ENCODE measurements around the gene ARHGAP18.

The ARHGAP18 gene

DNA sequence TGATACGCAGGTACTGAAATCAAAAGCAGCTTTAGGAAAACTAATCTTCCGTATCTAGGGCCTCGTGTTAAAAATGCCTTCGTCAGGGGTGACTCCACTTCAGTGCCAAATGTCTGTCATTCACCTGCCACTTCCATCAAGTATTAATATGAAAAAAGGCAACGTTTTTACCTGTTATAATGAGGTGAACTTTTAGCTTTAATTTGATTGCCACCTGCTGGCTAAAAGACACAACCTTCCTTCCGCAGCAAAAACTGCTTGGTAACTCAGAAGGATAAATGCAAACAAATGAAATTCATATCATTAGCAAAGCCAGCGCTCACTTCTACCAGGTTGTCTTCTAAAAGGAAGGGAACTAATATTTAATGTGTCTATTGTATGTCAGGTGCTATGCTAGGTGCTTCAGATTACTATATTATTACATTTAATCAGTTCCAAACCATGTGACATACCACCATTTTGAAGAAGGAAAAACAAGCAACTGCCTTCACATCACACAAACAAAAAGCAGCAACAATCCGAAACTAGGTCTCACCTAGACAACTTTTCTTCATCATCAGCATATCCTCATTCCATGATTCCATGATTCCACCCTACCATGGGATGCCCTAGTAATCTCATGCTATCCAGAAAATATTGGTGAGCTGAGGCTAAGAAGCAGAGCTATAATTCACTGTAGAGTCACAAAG is 20.6 kb upstream of the ARHGAP18 start:
- in situ Hi-C loops (cut with MboI; ENCODE audit: low sequenced_read_pairs), result loop anchor here (25.0 kb wide), 1 partner anchor 118 kb away; no protein-coding TSS in a partner anchor

DNA sequence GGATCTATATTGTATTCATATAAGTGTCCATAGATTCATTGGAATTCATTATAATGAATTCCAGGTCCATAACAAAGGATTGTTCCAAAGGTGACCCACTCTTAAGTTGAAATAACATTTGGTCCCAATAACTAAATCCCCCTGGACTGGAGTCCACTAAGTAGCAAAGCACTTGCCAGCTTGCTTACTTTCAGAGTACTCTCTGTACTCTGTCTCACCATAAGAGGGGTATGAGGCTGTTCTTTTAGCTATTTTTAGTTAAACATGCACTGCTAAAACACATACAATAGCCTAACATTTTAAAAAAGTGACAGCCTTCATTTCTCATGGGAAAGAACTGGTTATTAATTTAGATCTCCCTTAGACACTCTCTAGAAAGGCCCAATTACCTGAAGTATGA is 16.7 kb upstream of the ARHGAP18 start:
- in situ Hi-C loops (cut with MboI; ENCODE audit: low sequenced_read_pairs), result loop anchor here (25.0 kb wide), 1 partner anchor 114 kb away; no protein-coding TSS in a partner anchor

DNA sequence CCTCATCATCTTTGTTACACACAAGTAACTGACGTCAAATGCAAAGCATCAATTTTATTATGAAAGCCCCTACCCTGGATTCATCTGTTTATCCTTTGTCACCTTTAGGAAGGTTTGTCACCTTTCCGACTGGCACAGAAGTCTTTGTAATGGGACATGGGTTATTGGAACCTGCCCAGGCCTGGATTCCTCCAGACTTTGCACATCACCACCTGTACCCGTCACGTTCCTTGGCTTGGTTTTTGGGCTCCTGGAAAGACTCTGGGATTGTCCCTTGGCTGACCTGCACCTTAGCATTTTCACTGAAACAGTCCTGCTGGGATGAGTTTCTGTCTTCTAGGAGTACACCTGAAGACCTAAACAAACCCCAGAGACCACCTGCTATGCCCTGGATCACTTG is 15.4 kb upstream of the ARHGAP18 start:
- in situ Hi-C loops (cut with MboI; ENCODE audit: low sequenced_read_pairs), result loop anchor here (25.0 kb wide), 1 partner anchor 113 kb away; no protein-coding TSS in a partner anchor

DNA sequence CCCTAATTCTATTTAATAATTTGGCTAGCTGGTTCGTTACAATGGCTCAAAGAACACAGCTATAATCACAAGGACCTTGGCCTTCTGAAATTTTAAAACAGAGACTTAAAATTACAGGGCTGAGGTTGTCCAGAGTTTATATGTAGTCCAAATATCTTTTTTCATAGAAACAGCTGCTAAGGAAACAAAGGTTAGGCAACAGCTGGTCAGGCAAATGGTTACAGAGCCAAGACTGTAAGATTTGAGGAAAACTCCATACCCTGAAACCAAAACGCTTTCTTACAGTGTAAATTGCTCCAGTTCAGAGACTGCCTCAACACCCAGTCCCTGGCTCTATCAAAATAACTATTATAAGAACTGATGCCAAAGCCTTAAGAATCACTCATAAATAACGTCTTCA is 9.7 kb upstream of the ARHGAP18 start:
- in situ Hi-C loops (cut with MboI; ENCODE audit: low sequenced_read_pairs), result no loop called here

GRCh38 chr6:129717277-129717676 is 7.3 kb upstream of the ARHGAP18 start:
- in situ Hi-C loops (cut with MboI; ENCODE audit: low sequenced_read_pairs), result no loop called here

GRCh38 chr6:129713806-129714333 is 3.9 kb upstream of the ARHGAP18 start:
- in situ Hi-C loops (cut with MboI; ENCODE audit: low sequenced_read_pairs), result no loop called here

DNA sequence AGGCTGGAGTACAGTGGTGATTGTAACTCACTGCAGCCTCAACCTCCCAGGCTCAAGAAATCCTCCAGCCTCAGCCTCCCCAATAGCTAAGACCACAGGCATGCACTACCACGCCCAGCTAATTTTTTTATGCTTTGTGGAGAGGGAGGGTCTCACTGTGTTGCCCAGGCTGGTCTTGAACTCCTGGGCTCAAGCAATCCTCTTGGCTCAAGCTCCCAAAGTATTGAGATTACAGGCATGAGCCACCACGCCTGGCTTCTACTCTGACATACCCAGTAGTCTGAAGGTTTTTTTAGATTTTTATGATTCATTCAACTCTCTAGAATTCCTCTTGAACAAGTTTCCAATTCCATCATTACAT is 1.3 kb upstream of the ARHGAP18 start:
- in situ Hi-C loops (cut with MboI; ENCODE audit: low sequenced_read_pairs), result no loop called here

DNA sequence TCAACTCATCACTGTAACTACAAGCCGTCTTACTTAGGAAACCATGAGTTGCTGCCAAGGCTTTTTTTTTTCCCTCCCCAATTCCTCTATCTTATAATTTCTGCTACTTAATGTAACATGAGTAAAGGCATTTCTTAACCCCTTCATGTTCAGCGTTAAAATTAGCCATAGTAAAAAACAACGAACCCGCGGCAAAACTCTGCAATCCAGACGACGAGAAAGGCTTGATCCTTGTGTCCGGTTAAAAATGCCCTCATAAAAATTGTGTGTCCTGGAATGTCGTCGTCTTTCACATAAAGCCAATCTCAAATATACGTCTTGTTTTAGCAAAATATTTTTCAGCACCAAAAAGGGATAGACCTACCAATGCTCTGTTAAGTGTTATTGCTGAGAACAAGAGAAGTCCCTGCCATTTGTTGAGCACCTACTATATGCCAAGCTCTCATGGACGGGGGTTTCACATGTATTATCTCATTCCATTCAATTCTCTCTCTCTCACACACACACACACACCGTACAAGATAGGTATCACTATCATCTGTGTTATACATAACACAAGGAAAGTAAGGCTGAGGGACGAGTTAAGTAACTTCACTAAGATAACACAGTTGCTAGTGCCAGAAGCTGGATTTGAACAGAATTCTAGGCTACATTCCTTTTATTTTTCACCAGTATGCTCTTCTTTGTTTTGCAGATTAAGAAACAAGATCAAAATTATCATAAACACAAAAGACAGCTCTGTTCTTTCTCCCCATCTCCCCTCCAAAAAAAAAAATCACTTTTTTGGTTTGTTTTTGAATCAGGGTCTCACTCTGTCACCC is 683 bp upstream of the ARHGAP18 start:
- in situ Hi-C loops (cut with MboI; ENCODE audit: low sequenced_read_pairs), result no loop called here

DNA sequence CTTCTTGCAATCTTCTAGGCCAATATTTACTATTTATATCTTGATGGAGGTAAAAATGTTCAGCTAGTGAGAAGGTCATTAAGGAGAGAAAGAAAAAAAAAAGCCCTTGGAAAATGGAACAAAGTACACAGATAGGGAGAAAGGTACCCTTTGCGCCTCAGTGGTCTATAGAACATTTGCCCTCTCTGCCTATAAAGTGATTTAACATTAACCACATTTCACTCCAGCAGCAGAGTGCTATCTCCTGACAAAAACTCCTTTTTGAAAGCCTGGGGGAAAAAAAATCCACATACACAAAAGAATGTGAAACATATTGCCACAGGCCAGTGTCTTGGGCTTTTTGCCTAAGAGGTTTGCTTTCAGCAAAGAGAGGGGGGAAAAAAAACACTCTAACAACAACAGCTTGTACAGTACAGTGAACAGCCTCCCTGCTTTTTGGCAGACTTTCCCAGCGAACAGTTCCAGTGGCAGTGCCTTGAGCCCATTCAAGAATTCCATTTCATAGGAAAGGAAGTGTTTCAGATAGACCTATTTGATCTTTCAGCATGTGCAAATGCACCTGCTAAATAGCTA is 695 bp downstream of the ARHGAP18 start:
- in situ Hi-C loops (cut with MboI; ENCODE audit: low sequenced_read_pairs), result no loop called here

DNA sequence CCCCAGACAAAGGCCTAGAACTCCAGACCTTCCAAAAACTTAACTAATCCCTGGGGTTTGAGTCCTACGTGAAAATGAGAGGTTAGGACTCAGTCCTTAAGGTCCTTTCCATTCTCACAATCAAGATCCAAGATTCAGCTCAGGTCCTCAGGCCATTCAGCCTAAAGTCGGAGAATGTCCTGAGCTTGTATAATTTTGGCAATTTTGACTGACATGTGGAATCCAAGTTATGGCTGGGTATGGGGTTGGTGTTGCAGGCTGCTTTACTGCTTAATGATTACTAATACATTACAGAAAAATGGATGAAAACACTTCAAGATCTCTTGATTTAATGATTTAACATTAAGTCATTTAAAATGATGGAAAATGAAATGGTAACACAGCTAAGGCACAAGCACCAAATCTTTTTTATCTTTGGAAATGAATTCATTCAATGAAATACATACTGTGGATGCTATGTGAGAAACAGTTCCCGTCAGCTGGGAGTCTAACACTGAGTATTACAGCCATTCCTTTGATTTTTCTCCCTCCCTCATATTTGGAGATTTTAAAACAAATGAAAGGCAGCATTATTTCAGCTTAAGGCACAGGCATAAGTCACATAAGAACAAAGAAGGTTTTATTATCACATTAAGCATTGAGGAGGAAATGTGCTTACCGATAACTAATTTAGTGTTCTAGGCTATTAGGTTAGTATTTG is 1.3 kb downstream of the ARHGAP18 start:
- in situ Hi-C loops (cut with MboI; ENCODE audit: low sequenced_read_pairs), result no loop called here

DNA sequence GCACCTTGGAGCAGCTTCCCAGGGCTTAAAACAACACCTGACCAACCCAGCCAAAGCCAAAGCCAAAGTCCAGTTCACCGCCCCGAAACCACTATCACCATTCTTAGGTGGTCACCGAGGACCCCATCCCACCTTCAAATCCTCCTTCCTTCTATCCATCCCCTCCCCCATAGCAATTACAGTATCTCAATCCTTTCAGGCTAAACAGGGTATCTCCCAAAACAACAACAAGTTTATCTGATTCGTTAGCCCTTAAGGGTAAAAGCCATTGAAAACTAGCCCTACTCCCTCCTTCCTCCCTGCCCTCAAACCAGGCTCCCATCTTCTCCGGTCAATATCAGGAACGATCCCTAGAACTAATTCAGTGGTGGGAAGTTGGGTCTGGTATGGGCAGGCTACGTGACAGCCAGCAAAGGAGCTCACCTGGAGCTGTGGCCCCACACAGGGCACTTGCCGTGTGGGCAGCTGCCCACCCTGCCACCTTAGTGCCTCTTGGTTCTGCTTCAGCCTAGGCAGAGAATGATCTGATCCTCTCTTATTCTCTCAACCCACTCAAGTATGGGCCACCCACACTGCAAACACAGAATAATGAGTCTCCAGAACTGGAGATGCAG is 2.0 kb downstream of the ARHGAP18 start:
- in situ Hi-C loops (cut with MboI; ENCODE audit: low sequenced_read_pairs), result no loop called here

DNA sequence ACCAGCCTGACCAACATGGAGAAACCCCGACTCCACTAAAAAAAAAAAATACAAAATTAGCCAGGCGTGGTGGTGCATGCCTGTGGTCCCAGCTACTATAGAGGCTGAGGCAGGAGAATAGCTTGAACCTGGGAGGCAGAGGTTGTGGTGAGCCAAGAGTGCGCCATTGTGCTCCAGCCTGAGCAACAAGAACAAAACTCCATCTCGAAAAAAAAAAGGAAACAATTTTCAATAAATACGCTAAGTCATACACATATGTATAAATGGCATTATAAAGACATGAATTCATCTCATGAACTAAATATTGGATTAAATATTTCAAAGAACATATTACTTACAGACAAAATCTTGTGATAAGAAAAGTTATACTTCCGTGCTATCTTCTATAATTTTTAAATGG is 2.9 kb downstream of the ARHGAP18 start:
- in situ Hi-C loops (cut with MboI; ENCODE audit: low sequenced_read_pairs), result no loop called here

DNA sequence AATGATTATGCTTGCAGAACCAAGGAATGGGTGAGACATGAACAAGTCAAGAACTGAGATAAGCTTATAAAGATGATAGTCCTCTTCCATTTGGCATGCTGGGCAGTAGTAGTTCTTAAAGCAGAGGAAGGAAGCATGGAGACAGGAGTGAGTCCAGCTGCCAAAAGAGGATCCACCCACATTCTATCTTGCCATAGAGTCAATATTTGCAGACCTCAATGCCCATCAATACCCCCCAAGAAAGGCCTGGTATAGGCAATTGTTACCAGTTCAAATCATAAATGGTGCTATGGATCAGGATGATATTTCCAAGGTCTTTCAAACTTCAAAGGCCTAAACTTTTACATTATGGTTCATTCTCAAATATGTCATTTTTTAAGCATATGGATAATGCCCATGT is 4.8 kb downstream of the ARHGAP18 start:
- in situ Hi-C loops (cut with MboI; ENCODE audit: low sequenced_read_pairs), result no loop called here

- in situ Hi-C loops (cut with MboI; ENCODE audit: low sequenced_read_pairs), result no loop called here
Measured at GRCh38 chr6:129704708-129705107, 5.3 kb downstream of the ARHGAP18 start.

DNA sequence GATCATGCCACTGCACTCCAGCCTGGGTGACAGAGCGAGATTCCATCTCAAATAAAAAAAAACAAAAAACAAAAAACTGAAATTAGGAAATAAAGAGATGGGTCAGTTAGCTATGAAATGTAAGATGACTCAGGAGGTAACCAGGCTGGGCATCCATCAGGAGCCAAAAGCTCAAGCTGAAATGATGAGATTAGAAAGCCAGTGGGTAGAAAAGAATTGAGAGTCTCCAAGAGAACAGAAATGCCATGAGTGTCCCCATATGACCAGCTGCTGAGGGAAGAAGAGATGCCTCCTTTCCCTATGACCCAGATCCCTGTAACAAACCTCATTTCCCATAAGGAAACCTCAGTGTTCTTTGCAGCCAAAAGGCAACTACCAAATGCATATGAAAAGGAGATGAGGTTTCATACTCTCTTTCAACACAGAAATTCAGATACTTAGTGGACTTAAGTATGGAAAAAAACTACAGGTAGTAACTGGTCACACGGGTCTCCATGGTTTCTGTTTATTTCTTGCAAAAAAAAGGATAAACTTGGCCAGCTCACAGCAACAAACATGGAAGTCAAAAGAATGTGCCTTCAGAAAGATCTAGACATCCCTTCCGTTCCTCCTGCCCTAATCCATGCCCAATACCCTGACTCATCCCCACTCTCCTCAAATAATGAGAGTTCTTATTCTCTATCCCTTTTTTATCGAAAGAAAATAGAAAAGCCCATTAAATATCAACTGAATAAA is 8.1 kb downstream of the ARHGAP18 start:
- in situ Hi-C loops (cut with MboI; ENCODE audit: low sequenced_read_pairs), result no loop called here

GRCh38 chr6:129700666-129701065 is 9.3 kb downstream of the ARHGAP18 start:
- in situ Hi-C loops (cut with MboI; ENCODE audit: low sequenced_read_pairs), result no loop called here

DNA sequence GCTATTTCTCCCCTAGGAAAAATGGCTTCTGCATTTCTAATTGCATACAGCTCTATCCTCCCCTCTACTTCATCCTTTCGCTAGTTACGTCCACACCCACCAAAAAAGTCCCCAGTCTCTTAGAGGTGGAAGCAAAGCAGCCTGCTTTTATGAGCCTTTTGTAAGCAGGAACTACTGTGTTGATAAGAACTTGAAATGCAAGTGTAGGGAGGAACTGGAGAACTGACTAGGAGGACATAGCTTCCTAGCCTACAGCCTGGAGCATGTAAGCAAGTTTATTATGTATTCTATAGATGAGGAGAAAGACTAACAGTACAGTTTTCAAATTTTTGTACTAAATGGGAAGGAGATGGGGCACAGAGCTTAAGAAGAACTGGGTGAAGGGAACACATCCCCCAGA is 10.3 kb downstream of the ARHGAP18 start:
- in situ Hi-C loops (cut with MboI; ENCODE audit: low sequenced_read_pairs), result no loop called here

DNA sequence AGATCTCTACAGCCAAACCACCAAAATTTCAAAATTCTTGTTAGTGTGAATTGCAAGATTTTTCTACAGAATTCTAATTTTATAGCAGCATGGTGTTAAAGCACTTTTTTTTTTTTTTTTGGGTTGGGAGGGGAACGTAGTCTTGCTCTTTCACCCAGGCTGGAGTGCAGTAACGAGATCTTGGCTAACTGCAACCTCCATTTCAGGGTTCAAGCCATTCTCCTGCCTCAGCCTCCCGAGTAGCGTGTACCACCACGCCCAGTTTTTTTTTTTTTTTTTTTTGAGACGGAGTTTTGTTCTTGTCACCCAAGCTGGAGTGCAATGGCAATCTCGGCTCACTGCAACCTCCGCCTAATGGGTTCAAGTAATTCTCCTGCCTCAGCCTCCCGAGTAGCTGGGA is 11.5 kb downstream of the ARHGAP18 start:
- in situ Hi-C loops (cut with MboI; ENCODE audit: low sequenced_read_pairs), result no loop called here

GRCh38 chr6:129697788-129698187 is 12.2 kb downstream of the ARHGAP18 start:
- in situ Hi-C loops (cut with MboI; ENCODE audit: low sequenced_read_pairs), result no loop called here

- in situ Hi-C loops (cut with MboI; ENCODE audit: low sequenced_read_pairs), result no loop called here
Measured at GRCh38 chr6:129696843-129697242, 13.1 kb downstream of the ARHGAP18 start.

Data from HL-60/S4 treated with phorbol 12-myristate 13-acetate at 8.2 ng/mL for 4 days and 3 days (cell line).